ENCODE results near the gene HERC2. TPM values are rescaled to one million over a fixed set of nuclear protein-coding genes. Genes with fewer than 3 reads are reported as not detected.
"Not testable (repeated sequence)": the region's sequence is repeated elsewhere in the genome, so short reads cannot be mapped to it uniquely, and the experiment has no call there.

The HERC2 gene
- total RNA-seq, 1 donor from 2014 or later = 86.2 TPM

DNA sequence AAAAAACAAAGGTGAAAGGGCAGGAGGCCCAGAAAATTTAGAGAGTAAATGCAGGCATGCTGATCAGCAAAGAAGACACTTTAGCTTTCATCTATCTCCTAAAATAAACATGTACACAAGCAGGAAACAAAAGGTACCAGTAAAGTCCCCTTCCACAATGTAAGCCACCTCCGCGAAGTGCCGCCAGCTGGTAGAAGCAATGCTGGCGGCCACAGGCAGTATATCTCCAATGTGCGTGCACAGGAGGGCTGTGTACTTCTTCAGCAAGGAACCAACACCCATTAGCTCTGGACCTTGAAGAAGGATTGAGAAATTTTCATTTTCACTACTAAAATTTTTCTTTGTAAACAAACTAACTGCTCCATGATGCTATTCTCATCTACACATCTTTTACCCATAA, 75.4 kb downstream of the HERC2 start:
- H3K27ac Mint-ChIP-seq = no peak overlapping the region
- H3K27me3 Mint-ChIP-seq = no peaks in the 10 kb centered on the region
- DNase-seq (ENCODE audit: low spot score, unreplicated experiment) = no peak
- no peak overlapping the region for H3K4me3 Mint-ChIP-seq (ENCODE audit: low read depth)
- peaks cover 14% of the 10 kb centered on the region for H3K9me3 Mint-ChIP-seq (ENCODE audit: low read depth)
- no peak for TF ChIP-seq CTCF (IDR thresholded peaks at IDR 0.05; ENCODE audit: unreplicated experiment)
- H3K4me1 Mint-ChIP-seq (ENCODE audit: low read depth) = no peaks in the 10 kb centered on the region
- peaks cover 65% of the 10 kb centered on the region for H3K36me3 Mint-ChIP-seq (ENCODE audit: insufficient read depth)

GRCh38 chr15:28243901-28244300, 78.1 kb downstream of the HERC2 start:
- Mint-ChIP-seq H3K4me3 (ENCODE audit: low read depth) (no peak overlapping the region), H3K36me3 (ENCODE audit: insufficient read depth) (peaks cover 57% of the 10 kb centered on the region), H3K27me3 (no peaks in the 10 kb centered on the region), H3K4me1 (ENCODE audit: low read depth) (no peaks in the 10 kb centered on the region), H3K9me3 (ENCODE audit: low read depth) (peaks cover 9% of the 10 kb centered on the region), H3K27ac (no peak overlapping the region)
- no peak for DNase-seq (ENCODE audit: low spot score, unreplicated experiment)
- no peak for TF ChIP-seq CTCF (IDR thresholded peaks at IDR 0.05; ENCODE audit: unreplicated experiment)

- DNase-seq (ENCODE audit: low spot score, unreplicated experiment) = no peak
- Mint-ChIP-seq H3K27me3 (no peaks in the 10 kb centered on the region), H3K36me3 (ENCODE audit: insufficient read depth) (peaks cover 52% of the 10 kb centered on the region), H3K4me1 (ENCODE audit: low read depth) (no peaks in the 10 kb centered on the region), H3K27ac (no peak overlapping the region), H3K4me3 (ENCODE audit: low read depth) (no peak overlapping the region), H3K9me3 (ENCODE audit: low read depth) (peaks cover 9% of the 10 kb centered on the region)
- no peak for TF ChIP-seq CTCF (IDR thresholded peaks at IDR 0.05; ENCODE audit: unreplicated experiment)
Observed at GRCh38 chr15:28243399-28243798, 78.6 kb downstream of the HERC2 start.

DNA sequence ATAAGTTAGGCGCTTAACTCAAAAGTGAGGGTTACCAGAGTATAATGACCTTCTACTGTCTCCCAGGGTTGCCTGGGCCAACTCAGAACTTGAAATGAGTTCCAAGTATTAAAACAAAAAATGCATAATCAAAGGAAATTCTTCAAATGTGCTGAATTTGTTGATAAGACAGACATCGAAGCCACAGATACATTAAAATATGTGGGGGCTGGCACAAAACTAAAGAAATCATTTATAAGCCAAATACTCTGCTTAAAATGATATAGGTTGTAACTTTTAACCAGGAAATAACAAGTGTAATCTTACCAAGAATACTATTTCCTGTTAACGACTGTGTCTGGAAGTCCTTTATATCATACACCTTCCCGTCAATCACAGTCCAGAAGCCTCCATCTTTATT, 83.7 kb downstream of the HERC2 start:
- H3K4me3 Mint-ChIP-seq (ENCODE audit: low read depth); H3K9me3 Mint-ChIP-seq (ENCODE audit: low read depth); H3K27me3 Mint-ChIP-seq; DNase-seq (ENCODE audit: low spot score, unreplicated experiment); H3K27ac Mint-ChIP-seq; H3K4me1 Mint-ChIP-seq (ENCODE audit: low read depth): not testable (repeated sequence)
- H3K36me3 Mint-ChIP-seq (ENCODE audit: insufficient read depth) = peaks cover 30% of the 10 kb centered on the region

GRCh38 chr15:28231743-28232142, 90.2 kb downstream of the HERC2 start:
- H3K27me3 Mint-ChIP-seq; DNase-seq (ENCODE audit: low spot score, unreplicated experiment); H3K4me1 Mint-ChIP-seq (ENCODE audit: low read depth); H3K4me3 Mint-ChIP-seq (ENCODE audit: low read depth); H3K9me3 Mint-ChIP-seq (ENCODE audit: low read depth); H3K27ac Mint-ChIP-seq: not testable (repeated sequence)
- peaks cover 22% of the 10 kb centered on the region for H3K36me3 Mint-ChIP-seq (ENCODE audit: insufficient read depth)

GRCh38 chr15:28231336-28231735, 90.6 kb downstream of the HERC2 start:
- H3K27ac Mint-ChIP-seq; H3K27me3 Mint-ChIP-seq; H3K4me1 Mint-ChIP-seq (ENCODE audit: low read depth): not testable (repeated sequence)

DNA sequence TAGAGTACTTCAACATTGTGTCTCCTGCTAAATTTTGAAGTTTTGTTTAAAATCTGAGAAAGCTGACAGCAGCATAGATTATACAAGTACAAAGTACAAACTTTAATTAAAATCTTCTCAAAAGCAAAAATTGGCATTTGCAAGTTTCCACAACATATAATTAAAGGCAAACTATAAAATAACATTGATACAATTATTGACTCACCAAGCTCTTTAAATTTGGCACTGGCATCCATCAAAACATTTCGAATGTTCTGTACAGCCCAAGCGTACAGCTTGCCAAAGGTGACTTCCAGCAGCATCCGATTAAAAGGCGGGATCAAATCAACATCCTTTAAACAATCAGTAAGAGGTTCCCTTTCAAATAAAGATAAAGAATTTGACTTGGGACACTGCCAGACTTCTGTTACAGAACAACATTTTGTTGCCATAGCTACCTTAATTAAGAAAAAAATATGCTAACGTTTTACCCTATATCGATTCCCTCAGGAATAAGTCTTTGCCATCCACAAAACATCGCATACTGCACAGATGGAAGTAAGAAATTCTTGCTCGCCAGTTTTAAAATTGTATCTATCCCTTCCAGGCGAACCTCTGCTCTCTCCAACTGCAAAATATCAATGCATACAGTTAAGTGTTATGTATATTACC, 92.9 kb downstream of the HERC2 start:
- H3K4me1 Mint-ChIP-seq (ENCODE audit: low read depth) = not testable (repeated sequence)

More at GRCh38 chr15:28231336-28231735, 90.6 kb downstream of the HERC2 start:
- H3K9me3 Mint-ChIP-seq (ENCODE audit: low read depth); DNase-seq (ENCODE audit: low spot score, unreplicated experiment); H3K4me3 Mint-ChIP-seq (ENCODE audit: low read depth): not testable (repeated sequence)
- peaks cover 25% of the 10 kb centered on the region for H3K36me3 Mint-ChIP-seq (ENCODE audit: insufficient read depth)

More for the DNA sequence above, 92.9 kb downstream of the HERC2 start:
- not testable (repeated sequence) for H3K27me3 Mint-ChIP-seq; H3K9me3 Mint-ChIP-seq (ENCODE audit: low read depth); H3K27ac Mint-ChIP-seq; H3K4me3 Mint-ChIP-seq (ENCODE audit: low read depth); DNase-seq (ENCODE audit: low spot score, unreplicated experiment)
- peaks cover 36% of the 10 kb centered on the region for H3K36me3 Mint-ChIP-seq (ENCODE audit: insufficient read depth)
